ENCODE results near the gene DEGS2.
"Not testable (repeated sequence)": the region's sequence is repeated elsewhere in the genome, so short reads cannot be mapped to it uniquely, and the experiment has no call there.

DEGS2 gene

GRCh38 chr14:100181876-100182551, 22.6 kb upstream of the DEGS2 start:
- DNase-seq (ENCODE audit: insufficient read length, low spot score); FAIRE-seq: not testable (repeated sequence)

GRCh38 chr14:100180671-100181070, 21.2 kb upstream of the DEGS2 start:
- DNase-seq (ENCODE audit: insufficient read length, low spot score); FAIRE-seq: not testable (repeated sequence)

DNA sequence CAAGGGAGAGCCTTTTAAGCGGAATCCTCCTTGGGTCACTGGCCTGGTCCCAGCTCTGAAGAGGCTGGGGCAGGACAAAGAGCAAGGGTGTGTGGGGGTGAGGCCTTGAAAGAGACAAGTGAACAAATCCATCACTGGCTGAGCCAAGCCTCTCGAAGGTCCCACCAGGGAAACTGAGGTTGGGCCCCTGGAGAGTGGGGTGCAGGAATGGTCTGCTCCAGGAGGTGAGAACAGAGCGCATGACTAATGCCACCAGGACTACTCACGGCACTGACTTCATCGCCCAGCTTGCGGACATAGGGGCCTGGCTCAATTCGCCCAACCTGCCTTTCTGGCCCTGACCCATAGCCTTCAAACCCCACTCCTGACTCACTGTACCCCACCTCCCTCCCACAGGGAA, 19.2 kb upstream of the DEGS2 start:
- DNase-seq (ENCODE audit: insufficient read length, low spot score), result no peak
- no peak for FAIRE-seq

DNA sequence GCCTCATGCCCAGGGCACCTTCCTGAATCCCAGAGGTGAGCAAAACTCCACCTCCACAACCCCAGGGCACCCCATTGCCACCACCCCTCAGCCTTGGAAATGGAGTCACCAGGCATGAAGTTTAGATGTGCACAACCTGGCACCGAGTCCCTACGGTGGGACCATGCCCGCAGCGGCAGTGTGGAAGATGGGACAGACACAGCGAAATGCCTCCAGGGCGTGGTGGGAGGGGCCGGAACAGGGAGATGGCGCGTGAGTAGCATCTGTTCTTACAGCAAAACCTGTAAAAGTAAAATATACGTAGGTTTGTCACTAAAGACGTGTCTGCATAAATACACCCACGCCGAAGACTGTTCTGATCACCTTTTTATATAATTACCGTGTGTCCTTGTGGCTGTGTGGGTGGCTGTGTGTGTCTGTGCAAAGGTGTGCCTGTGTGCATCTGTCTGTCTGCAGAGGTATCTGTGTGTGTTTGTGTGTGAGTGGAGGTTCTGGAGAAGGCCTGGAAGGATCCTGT, 17.4 kb upstream of the DEGS2 start:
- FAIRE-seq, result peak; percentile 55

DNA sequence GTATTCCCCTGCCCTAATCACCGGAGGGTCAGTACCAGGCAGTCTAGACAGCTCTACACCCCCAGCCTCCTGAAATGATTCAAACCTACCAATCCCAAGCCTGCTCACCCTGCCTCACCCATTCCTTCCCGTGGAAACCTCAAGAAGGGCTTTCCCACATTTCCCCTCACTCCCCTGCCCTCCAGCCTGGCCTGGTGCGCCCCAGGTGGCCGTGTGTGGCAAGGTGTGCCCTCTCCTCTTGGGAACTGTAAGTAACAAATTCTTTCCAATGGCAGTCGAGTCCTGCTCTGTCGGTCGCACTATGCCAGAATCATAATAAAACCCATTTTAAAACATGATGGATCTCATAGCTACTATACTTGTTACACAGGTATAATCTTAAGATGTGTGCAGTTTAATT, 13.9 kb upstream of the DEGS2 start:
- no peak for DNase-seq (ENCODE audit: insufficient read length, low spot score)
- no peak for FAIRE-seq

More for the DNA sequence above, 17.4 kb upstream of the DEGS2 start:
- DNase-seq (ENCODE audit: insufficient read length, low spot score), result no peak

GRCh38 chr14:100172811-100173210, 13.4 kb upstream of the DEGS2 start:
- FAIRE-seq, result no peak
- no peak for DNase-seq (ENCODE audit: insufficient read length, low spot score)

DNA sequence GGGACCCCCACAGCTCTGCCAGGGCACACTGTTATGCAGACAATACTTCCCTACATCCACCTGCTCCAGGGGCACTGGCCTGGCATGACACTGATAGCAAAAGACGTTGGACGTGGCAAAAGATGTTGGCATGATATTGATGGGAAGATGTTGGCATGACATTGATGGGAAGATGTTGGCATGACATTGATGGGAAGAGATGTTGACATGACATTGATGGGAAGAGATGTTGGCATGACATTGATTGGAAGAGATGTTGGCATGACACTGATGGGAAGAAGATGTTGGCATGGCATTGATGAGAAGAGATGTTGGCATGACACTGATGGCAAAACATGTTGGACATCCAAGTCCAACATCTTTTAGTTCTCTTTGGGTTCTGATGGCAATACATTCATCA, 11.4 kb upstream of the DEGS2 start:
- no peak for DNase-seq (ENCODE audit: insufficient read length, low spot score)
- peak; percentile 94 for FAIRE-seq

GRCh38 chr14:100168506-100168905, 9.1 kb upstream of the DEGS2 start:
- DNase-seq (ENCODE audit: insufficient read length, low spot score), result no peak

DNA sequence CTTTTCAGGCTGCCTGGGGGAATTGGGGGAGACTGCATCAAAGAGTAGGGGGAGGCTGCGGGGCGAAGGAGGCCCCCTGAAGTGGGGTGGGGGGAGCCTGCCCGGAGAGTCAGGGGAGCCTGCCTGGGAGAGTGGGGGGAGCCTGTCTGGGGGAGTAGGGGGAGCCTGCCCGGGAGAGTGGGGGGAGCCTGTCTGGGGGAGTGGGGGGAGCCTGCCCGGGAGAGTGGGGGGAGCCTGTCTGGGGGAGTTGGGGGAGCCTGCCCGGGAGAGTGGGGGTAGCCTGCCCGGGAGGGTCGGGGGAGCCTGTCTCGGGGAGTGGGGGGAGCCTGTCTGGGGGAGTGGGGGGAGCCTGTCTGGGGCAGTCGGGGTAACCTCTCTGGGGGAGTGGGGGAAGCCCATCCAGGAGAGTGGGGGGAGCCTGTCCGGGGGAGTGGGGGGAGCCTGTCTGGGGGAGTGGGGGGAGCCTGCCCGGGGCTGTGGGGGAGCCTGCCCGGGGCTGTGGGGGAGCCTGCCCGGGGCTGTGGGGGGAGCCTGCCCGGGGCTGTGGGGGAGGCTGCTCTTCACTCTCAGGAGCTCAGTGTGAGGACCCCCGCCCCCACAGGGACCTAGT, 6.5 kb upstream of the DEGS2 start:
- DNase-seq (ENCODE audit: insufficient read length, low spot score) (no peak), FAIRE-seq (no peak)

More at GRCh38 chr14:100168506-100168905, 9.1 kb upstream of the DEGS2 start:
- peak; percentile 90 for FAIRE-seq

GRCh38 chr14:100165376-100165775, 5.9 kb upstream of the DEGS2 start:
- no peak for FAIRE-seq
- DNase-seq (ENCODE audit: insufficient read length, low spot score), result no peak

- no peak for FAIRE-seq
These were observed 1.1 kb upstream of the DEGS2 start for GRCh38 chr14:100160534-100160916.

DNA sequence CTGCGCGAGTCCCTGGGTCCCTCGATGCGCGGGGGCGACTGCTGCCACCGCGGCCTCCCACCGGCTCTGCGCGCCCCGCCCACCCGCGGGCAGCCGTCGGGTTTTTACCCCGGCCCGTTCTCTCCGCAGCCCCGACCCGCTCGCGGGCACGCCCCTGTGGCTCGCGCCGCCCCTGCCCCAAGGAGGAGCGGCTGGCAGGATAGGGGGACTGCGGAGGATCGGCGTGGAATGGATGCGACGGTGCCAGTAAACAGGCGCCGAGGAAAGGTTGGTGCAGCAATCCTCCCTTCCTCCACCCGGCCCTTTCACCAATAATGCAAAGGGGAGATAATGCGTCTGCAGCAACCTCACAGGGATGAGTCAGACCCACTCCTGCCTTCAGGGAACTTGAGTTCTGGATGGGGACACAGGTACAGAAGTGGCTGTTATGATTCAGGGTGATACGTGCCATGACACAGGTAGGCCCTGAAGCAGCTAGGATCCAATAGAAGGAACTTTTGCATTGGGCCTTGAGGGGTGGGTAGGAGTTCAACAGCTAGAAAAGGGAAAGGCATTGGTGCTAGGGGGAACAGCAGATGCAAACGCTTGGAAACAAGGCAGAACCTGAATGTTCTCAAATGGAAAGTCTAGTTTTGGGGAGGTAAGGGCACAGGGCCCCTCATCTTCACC, 554 bp upstream of the DEGS2 start:
- no peak for DNase-seq (ENCODE audit: insufficient read length, low spot score)
- no peak for FAIRE-seq

More at GRCh38 chr14:100160534-100160916, 1.1 kb upstream of the DEGS2 start:
- no peak for DNase-seq (ENCODE audit: insufficient read length, low spot score)

DNA sequence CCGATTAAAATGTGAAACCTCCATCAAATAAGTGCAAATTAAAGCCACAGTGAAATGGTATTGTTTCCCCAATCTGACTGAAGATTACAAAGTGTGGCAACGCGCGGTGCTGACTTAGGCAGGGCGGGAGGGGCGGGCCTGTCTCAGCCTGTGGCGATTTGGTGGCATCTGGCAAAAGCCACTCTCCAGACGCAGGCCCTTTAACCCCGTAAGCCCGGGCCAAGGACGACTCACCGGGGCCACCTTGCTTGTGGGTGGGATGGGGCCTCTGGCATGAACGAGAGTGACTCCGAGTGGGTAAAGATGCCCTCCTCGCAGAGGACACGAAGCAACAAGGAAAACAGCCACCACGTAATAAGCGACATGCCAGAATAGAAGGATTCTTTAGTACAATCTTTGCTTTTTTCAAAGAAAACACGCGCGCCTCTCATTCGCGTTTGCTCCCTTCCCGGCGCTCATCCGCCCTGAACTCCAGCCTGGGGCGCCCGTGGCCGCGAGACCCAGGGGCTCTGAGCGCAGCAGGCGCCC, 815 bp downstream of the DEGS2 start:
- FAIRE-seq (no peak), DNase-seq (ENCODE audit: insufficient read length, low spot score) (no peak)

DNA sequence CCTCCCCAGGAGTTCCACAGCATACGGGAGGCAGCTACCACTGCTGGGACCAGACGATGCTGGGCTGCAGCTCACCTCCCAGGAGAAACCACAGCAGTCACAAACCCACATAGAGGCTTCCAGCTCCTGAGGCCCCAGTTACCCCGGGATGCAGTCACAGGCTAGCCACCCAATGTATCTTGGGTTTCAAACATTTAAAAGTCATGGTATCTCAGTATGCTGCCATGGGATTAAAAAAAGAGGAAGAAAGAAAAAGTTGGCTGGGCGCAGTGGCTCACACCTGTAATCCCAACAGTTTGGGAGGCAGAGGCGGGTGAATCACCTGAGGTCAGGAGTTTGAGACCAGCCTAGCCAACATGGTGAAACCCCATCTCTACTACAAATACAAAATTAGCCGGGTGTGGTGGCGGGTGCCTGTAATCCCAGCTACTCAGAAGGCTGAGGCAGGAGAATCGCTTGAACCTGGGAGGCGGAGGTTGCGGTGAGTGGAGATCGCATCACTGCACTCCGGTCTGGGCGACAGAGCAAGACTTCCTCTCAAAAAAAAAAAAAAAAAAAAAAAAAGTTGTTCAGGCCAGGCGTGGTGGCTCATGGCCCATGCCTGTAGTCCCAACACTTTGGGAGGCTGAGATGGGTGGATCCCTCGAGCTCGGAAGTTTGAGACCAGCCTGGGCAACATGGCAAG, 1.8 kb downstream of the DEGS2 start:
- DNase-seq (ENCODE audit: insufficient read length, low spot score); FAIRE-seq: not testable (repeated sequence)

GRCh38 chr14:100156776-100157175, 2.7 kb downstream of the DEGS2 start:
- no peak for DNase-seq (ENCODE audit: insufficient read length, low spot score)
- no peak for FAIRE-seq

DNA sequence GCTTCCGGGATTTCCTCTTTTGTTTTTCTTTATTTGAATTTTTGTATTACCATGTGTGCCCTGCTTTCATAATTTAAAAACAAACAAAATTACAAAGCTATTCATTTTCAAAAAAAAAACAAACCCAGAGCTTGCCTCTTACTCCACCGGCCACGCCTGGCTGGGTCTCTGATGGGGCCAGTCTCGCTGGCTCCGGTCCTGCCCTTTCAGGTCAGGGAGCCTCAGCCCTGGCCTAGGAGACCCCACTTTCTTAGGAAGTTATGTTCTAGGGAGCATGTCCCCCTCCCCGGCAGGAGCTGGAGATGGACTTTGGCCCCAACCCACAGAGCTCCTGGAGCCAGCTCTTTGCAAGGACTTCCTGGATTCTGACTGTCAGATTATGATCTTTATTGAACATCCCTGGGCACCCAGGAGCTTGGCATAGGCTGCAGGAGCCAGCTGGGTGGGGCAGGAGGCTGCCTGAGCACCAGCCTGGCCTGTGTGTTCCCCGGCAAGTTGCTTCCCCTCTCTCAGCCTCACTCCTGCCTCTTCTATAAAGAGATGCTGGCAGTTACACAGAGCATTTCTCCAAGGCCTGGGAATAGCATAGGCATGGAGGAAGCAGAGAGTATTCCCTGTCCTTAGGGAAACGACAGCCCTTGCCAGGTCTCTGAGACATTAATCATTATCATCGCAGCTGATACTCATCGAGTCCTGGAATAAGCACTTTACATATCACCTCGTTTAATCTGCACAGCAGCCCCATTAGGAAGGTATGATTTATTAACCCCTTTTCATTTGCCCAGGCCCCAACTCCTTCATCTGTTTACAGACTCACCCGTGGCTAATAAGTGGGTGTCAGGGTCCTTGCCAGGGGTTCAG, 3.5 kb downstream of the DEGS2 start:
- FAIRE-seq, result no peak
- DNase-seq (ENCODE audit: insufficient read length, low spot score), result no peak

DNA sequence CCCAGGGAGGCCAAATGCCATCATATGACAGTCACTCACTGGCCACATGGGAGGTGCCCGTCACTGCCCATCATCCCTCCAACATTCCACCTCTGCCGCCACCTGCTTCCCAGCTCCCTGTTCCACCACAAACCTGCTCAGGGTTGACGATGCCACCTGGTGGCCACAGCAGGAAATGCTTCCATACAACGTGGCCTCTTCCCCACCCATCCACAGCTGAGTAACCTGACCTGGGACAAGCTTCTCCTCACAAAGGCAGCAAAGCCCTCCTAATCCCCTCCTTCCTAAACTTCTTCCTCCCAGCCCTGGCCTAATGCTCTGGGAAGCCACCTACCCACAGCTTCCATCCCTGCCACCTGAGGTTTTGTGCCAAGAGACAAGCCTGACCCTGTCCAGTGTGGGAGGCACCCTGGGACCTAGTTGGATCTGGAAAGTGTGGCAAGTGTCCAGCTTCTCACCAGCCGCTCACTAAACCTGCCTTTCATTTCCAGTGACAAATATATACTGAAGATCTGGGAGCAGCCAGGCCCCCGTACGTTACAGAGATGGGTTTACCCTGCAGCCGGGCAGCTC, 4.3 kb downstream of the DEGS2 start:
- FAIRE-seq, result peak; percentile 66

GRCh38 chr14:100153560-100153959, 5.9 kb downstream of the DEGS2 start:
- no peak for FAIRE-seq
- DNase-seq (ENCODE audit: insufficient read length, low spot score), result no peak

More for the DNA sequence above, 4.3 kb downstream of the DEGS2 start:
- DNase-seq (ENCODE audit: insufficient read length, low spot score), result peak; percentile 35

DNA sequence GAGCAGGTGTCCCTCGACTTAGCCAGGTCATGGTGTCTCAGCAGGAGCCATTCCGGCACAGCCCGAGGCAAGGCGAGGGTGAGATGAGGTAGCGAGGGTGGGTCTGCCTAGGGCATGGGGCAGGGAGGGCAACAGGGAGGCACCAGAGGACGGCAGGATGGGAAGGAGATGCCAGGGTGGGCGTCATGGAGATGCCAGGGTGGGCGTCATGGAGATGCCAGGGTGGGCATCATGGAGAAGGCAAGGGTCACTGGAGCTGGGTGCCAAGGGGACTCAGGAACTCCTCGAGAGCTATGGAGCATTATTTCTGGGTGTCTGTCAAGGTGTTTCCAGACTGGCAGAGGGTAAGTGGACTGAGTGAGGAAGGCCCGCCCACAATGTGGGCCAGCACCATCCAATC, 7.4 kb downstream of the DEGS2 start:
- no peak for FAIRE-seq
- DNase-seq (ENCODE audit: insufficient read length, low spot score), result no peak

Data from HTR-8/SVneo (cell line).